ENCODE results near the gene SLC4A3. TPM values are rescaled to one million over a fixed set of nuclear protein-coding genes. Genes with fewer than 3 reads are reported as not detected.

SLC4A3 gene
- total RNA-seq, 4 donors from 2014 or later: 2.3 to 29.4 (median 3.5) TPM

GRCh38 chr2:219689676-219690628, 62.5 kb downstream of the SLC4A3 start:
- Histone ChIP-seq H3K4me1 (no peaks in the 10 kb centered on the region), H3K9me3 (no peaks in the 10 kb centered on the region), H3K27me3 (no peaks in the 10 kb centered on the region), H3K4me3 (no peak overlapping the region), H3K36me3 (no peaks in the 10 kb centered on the region), H3K27ac (peak overlapping the region in 1 of 2 donors; percentile 68)
- DNase-seq: peak; percentile 35 to 57
- TF ChIP-seq CTCF (IDR thresholded peaks at IDR 0.05): peak; percentile 68 to 77 (median 70)
- no peak for TF ChIP-seq POLR2A (IDR thresholded peaks at IDR 0.05)
- intact Hi-C loops (cut with DNase I; ENCODE audit: low total_unique reads): no loop called here

GRCh38 chr2:219691571-219691970, 64.1 kb downstream of the SLC4A3 start:
- no peak for DNase-seq
- Histone ChIP-seq H3K27me3 (no peaks in the 10 kb centered on the region), H3K36me3 (no peaks in the 10 kb centered on the region), H3K4me1 (no peaks in the 10 kb centered on the region), H3K9me3 (no peaks in the 10 kb centered on the region), H3K27ac (no peak overlapping the region), H3K4me3 (no peak overlapping the region)
- TF ChIP-seq CTCF (IDR thresholded peaks at IDR 0.05) (no peak), POLR2A (IDR thresholded peaks at IDR 0.05) (no peak)
- intact Hi-C loops (cut with DNase I; ENCODE audit: low total_unique reads): no loop called here

Small RNA genes within 50 kb of the gene (small RNA-seq; reads per million reads assigned to genes)
- not detected for gene RN7SKP213

Other genes starting within 250 kb of the SLC4A3 start
- gene DNPEP, start 239.7 kb upstream of the SLC4A3 start, total RNA-seq: 10 to 100 TPM; 35.9 to 93.7 (median 47.5) TPM
- 1,000 to 10,000 TPM in 2 of 4 donors, 100 to 1,000 TPM in 2; 578 to 3,551 (median 1,628) TPM for gene DES, start 209.3 kb upstream of the SLC4A3 start, total RNA-seq
- 100 to 1,000 TPM in 1 of 4 donors, 10 to 100 TPM in 3; 22.9 to 318 (median 36.1) TPM for gene SPEG, start 192.8 kb upstream of the SLC4A3 start, total RNA-seq
- gene GMPPA, start 128.7 kb upstream of the SLC4A3 start, total RNA-seq: 10 to 100 TPM; 14.1 to 39.5 (median 27.6) TPM
- gene ASIC4, start 113.1 kb upstream of the SLC4A3 start, total RNA-seq: under 1 TPM in 2 of 4 donors, not detected in 2; 0.21 to 0.30 TPM
- 100 to 1,000 TPM in 1 of 4 donors, 10 to 100 TPM in 3; 16.5 to 194 (median 42.5) TPM for gene CHPF, start 83.8 kb upstream of the SLC4A3 start, total RNA-seq
- gene TMEM198, start 83.6 kb upstream of the SLC4A3 start, total RNA-seq: 1 to 10 TPM in 2 of 4 donors, under 1 TPM in 1, not detected in 1; 0.77 to 5.3 (median 5.1) TPM
- gene OBSL1, start 56.1 kb upstream of the SLC4A3 start, total RNA-seq: 100 to 1,000 TPM in 2 of 4 donors, 10 to 100 TPM in 2; 53.2 to 146 (median 113) TPM
- gene INHA, start 55.3 kb upstream of the SLC4A3 start, total RNA-seq: 1 to 10 TPM in 1 of 4 donors, not detected in 3; 2.4 TPM
- 10 to 100 TPM in 2 of 4 donors, 1 to 10 TPM in 1, under 1 TPM in 1; 0.51 to 28.0 (median 13.1) TPM for gene STK11IP, start 29.8 kb upstream of the SLC4A3 start, total RNA-seq

Measured in uterus (tissue), 4 donors.